ENCODE measurements around the gene MYH8. TPM values are rescaled to one million over a fixed set of nuclear protein-coding genes. Genes with fewer than 3 reads are reported as not detected.

The MYH8 gene
- not detected for total RNA-seq

DNA sequence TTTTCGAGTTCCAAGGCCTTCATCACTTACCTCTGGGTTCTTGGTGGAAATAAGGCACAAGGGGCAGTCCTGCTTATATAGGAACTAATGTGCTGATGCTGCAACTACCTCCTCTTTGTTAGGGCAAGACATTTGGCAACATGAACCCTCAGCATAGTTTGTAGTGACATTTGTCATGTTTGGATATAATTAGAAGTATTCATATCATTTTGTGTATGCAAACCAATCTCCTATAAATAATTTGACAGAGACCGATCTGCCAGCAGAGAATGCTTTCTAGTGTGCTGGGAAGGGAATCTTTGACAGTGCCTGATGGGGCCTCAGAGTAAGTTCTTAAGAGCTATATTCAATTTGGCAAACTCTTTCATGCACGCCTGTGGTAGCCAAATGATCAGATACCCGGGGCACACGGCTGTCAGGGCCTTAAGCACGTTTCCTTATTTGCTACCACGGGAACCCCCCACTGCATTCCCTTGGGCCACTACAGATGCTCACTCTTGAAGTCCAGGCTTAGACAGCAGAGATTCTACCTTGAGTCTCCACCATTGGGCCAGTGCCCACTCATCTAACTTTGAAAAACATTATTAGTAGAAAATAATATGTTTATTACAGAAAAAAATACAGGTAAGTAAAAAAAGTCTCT lies at the start of gene MYH8:
Gene MYH8, minus strand, starts transcription at position 51 of the 643 bp plus-strand sequence. CDS start 1,723 bp downstream, outside the sequence.
- DNase-seq = no peak
- Histone ChIP-seq H3K4me3 (no peak within 1 kb of the TSS), H3K27me3 (no peaks in the 10 kb centered on the region), H3K4me1 (no peaks in the 10 kb centered on the region), H3K27ac (no peak within 1 kb of the TSS), H3K36me3 (no peaks in the 10 kb centered on the region), H3K9me3 (no peaks in the 10 kb centered on the region)
- 70 to 77% methylated on average over 2 to 7 of the region's 7 CpGs for WGBS, 2 donors (ENCODE audit: low coverage in 1 of 2)
- intact Hi-C loops (cut with DNase I; ENCODE audit: low total_unique reads) = no loop called here
- TF ChIP-seq POLR2A (IDR thresholded peaks at IDR 0.05) (no peak), CTCF (IDR thresholded peaks at IDR 0.05) (no peak), EP300 (IDR thresholded peaks at IDR 0.05; ENCODE audit: low read depth) (no peak), POLR2AphosphoS5 (IDR thresholded peaks at IDR 0.05) (no peak)
- in situ Hi-C loops (cut with MboI; ENCODE audit: low pct_ligation_motif_present in 1 of 4, low pct_unique_long_range_greater_than_20kb in 1 of 4, low sequenced_read_pairs in 3 of 4) = no loop called here

DNA sequence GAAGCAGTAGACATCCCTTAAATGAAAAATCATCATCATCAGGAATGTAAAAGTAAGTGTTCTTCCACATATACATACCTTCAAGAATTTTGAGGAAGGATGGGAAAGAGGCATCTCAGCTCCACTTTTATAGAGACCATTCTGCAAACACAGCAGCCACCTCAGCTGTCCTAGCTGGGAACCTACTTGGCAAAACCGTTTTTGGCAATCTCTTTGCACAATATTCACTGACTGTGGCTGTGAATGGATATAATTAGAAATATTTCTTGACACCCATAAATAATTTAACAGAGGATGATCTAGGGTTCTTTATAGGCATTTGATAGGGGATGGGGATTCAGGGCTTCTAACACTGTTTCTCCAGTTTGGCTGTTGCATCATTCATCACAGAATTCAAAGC lies 47.7 kb upstream of the MYH8 start, which contains the start of gene MYH4:
Gene MYH4, minus strand, starts transcription at position 101 of the 400 bp plus-strand sequence. CDS start 2,814 bp downstream, outside the sequence.
- intact Hi-C loops (cut with DNase I; ENCODE audit: low total_unique reads) (no loop called here), in situ Hi-C loops (cut with MboI; ENCODE audit: low pct_ligation_motif_present in 1 of 4, low pct_unique_long_range_greater_than_20kb in 1 of 4, low sequenced_read_pairs in 3 of 4) (no loop called here)
- Histone ChIP-seq H3K9me3 (no peaks in the 10 kb centered on the region), H3K4me3 (no peak within 1 kb of the TSS), H3K4me1 (no peaks in the 10 kb centered on the region), H3K36me3 (no peaks in the 10 kb centered on the region), H3K27me3 (no peaks in the 10 kb centered on the region), H3K27ac (no peak within 1 kb of the TSS)
- TF ChIP-seq POLR2AphosphoS5 (IDR thresholded peaks at IDR 0.05) (no peak), CTCF (IDR thresholded peaks at IDR 0.05) (no peak), POLR2A (IDR thresholded peaks at IDR 0.05) (no peak), EP300 (IDR thresholded peaks at IDR 0.05; ENCODE audit: low read depth) (no peak)
- 49 to 56% methylated on average over 1 of the region's 1 CpG for WGBS, 2 donors (ENCODE audit: low coverage in 1 of 2)
- no peak for DNase-seq

DNA sequence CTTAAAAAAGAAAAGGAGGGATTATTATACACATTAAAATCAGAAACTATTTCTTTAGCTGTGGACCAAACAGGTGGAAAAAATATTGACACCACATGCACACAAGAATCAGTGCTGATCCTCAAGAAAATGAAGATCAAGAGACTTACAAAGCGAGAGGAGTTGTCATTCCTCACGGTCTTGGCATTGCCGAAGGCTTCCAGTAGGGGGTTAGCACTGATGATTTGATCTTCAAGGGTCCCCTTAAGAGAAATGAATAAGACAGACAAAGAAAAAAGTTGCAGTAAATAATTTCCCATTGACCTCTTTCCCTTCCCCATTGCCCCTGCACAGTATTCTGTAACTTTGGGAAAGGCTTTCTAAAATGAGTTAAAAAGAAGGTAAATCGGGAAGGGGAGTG lies 41.7 kb upstream of the MYH8 start:
- Histone ChIP-seq H3K9me3 (no peaks in the 10 kb centered on the region), H3K4me3 (no peak overlapping the region), H3K27ac (no peak overlapping the region), H3K36me3 (no peaks in the 10 kb centered on the region), H3K27me3 (no peaks in the 10 kb centered on the region), H3K4me1 (peaks cover 0 to under 1% (median 0%) of the 10 kb centered on the region in 4 donors)
- intact Hi-C loops (cut with DNase I; ENCODE audit: low total_unique reads) = loop anchor here (5.0 kb wide), 1 partner anchor 126 kb away; no protein-coding TSS in a partner anchor
- 75 to 87% methylated on average over 4 of the region's 4 CpGs for WGBS, 2 donors (ENCODE audit: low coverage in 1 of 2)
- no peak for DNase-seq
- TF ChIP-seq CTCF (IDR thresholded peaks at IDR 0.05) = no peak
- no peak for TF ChIP-seq EP300 (IDR thresholded peaks at IDR 0.05; ENCODE audit: low read depth)
- in situ Hi-C loops (cut with MboI; ENCODE audit: low pct_ligation_motif_present in 1 of 4, low pct_unique_long_range_greater_than_20kb in 1 of 4, low sequenced_read_pairs in 3 of 4) = no loop called here

DNA sequence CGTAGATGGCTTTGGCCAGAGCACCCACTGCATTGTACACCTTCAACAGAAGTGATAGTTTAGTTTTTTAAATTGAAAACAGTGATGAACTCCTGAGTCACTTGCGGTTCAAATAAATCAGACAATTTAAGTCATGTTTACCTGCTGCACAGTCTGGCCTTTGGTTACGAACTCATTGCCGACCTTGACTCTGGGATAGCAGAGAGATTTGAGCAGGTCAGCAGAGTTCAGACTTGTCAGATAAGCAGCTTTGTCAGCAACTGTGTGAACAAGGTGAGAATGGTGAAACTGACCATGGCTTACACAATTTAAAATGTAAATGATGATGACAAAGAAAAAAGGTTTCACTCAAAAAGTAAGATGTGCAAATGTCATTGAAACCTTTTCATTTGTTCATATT lies 38.3 kb upstream of the MYH8 start:
- no peaks in the 10 kb centered on the region for H3K27me3 ChIP-seq
- no peaks in the 10 kb centered on the region for H3K36me3 ChIP-seq
- no peak overlapping the region for H3K4me3 ChIP-seq
- no peak overlapping the region for H3K27ac ChIP-seq
- 67 to 86% methylated on average over 3 to 4 of the region's 4 CpGs for WGBS, 2 donors (ENCODE audit: low coverage in 1 of 2)
- peaks cover 0 to 4% (median 3%) of the 10 kb centered on the region in 4 donors for H3K4me1 ChIP-seq
- intact Hi-C loops (cut with DNase I; ENCODE audit: low total_unique reads) (loop anchor here (5.0 kb wide), 1 partner anchor 123 kb away; no protein-coding TSS in a partner anchor), in situ Hi-C loops (cut with MboI; ENCODE audit: low pct_ligation_motif_present in 1 of 4, low pct_unique_long_range_greater_than_20kb in 1 of 4, low sequenced_read_pairs in 3 of 4) (no loop called here)
- H3K9me3 ChIP-seq = no peaks in the 10 kb centered on the region
- no peak for TF ChIP-seq POLR2A (IDR thresholded peaks at IDR 0.05)
- TF ChIP-seq POLR2AphosphoS5 (IDR thresholded peaks at IDR 0.05) = no peak
- no peak for TF ChIP-seq EP300 (IDR thresholded peaks at IDR 0.05; ENCODE audit: low read depth)
- no peak for DNase-seq
